NB4 (cell line): ENCODE measurements around the gene USP6.
"Not testable (repeated sequence)": the region's sequence is repeated elsewhere in the genome, so short reads cannot be mapped to it uniquely, and the experiment has no call there.

Experiments
- CTCF ChIP-seq: IDR thresholded peaks from one replicate; pipeline ENCODE4 v1.5.1; 2012; ENCODE audit warnings: low read depth, low read length
- POLR2A ChIP-seq: IDR thresholded peaks from 2 replicates; pipeline ENCODE4 v1.6.1; 2011; ENCODE audit warnings: mild to moderate bottlenecking; ENCODE audit not compliant: insufficient read length; ENCODE audit errors: extremely low read depth

DNA sequence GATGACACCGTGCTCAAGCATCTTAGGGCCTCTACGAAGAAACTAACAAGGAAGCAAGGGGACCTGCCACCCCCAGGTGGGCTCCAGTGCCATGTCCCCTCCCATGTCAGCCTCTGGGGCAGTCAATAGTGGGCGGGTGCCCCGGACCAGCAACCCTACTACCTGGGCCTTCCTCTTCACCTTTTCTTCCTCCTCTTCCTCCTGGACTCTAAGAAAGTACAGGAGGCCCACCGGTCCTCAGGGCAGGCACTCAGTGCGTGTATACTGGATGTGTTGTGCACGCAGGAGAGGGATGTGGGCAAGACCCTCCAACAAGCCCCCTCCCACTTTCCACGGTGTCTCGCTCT lies 22.3 kb downstream of the USP6 start:
- not testable (repeated sequence) for TF ChIP-seq CTCF, POLR2A
